IMR-90 (cell line): ENCODE data around the gene RER1. TPM values are rescaled to one million over a fixed set of nuclear protein-coding genes. Genes with fewer than 3 reads are reported as not detected.

Source experiments
- ATAC-seq: fragments of 200-7000 bp; cut with Tn5 transposase; 2 replicates; pipeline ENCODE4 v1.9.1; 2020; ENCODE audit warnings: low read depth, mild to moderate bottlenecking, moderate library complexity
- BruUV-seq: library from RNA; stranded (reverse); fragments of 400-500 nt; replicated peaks from 2 replicates; lab custom pipeline; 2021; lab: Mats Ljungman, UMichigan
- CTCF ChIA-PET: fragments of 300-600 bp; formaldehyde crosslinking; extraction: SDS; loops from one replicate; lab custom pipeline; 2021; ENCODE audit warnings: antibody characterized with exemption; lab: Yijun Ruan, JAX
- POLR2A ChIA-PET: fragments of 300-600 bp; sonication (Branson Sonifier 250); formaldehyde crosslinking; loops from one replicate; lab custom pipeline; 2022; ENCODE audit warnings: antibody characterized with exemption; ENCODE audit not compliant: unreplicated experiment; lab: Charles Lee
- DNase-seq: peaks from one replicate; pipeline ENCODE4 v3.0.0; 2013
- H2AFZ ChIP-seq: replicated peaks from 2 replicates; pipeline ENCODE3; 2013; ENCODE audit warnings: low read length, mild to moderate bottlenecking; ENCODE audit not compliant: poor library complexity
- H2AK5ac ChIP-seq: 2 replicates; pipeline ENCODE4 v1.6.1; 2013; ENCODE audit warnings: low read depth, low read length, inconsistent platforms
- H2AK9ac ChIP-seq: replicated peaks from 2 replicates; pipeline ENCODE3; 2013; ENCODE audit warnings: mild to moderate bottlenecking, low read depth, low read length, moderate library complexity; ENCODE audit not compliant: poor library complexity
- H2BK120ac ChIP-seq: 2 replicates; pipeline ENCODE4 v1.6.1; 2013; ENCODE audit warnings: low read depth, low read length, inconsistent platforms
- H2BK15ac ChIP-seq: 3 replicates; pipeline ENCODE4 v1.6.1; 2013; ENCODE audit warnings: low read depth, low read length, inconsistent platforms
- H2BK20ac ChIP-seq: 2 replicates; pipeline ENCODE4 v1.6.1; 2013; ENCODE audit warnings: low read depth, mild to moderate bottlenecking, inconsistent platforms, low read length, moderate library complexity
- H2BK5ac ChIP-seq: 2 replicates; pipeline ENCODE4 v1.6.1; 2013; ENCODE audit warnings: mild to moderate bottlenecking, low read depth, low read length, inconsistent platforms; ENCODE audit not compliant: poor library complexity, severe bottlenecking
- H3K14ac ChIP-seq: replicated peaks from 2 replicates; pipeline ENCODE4 v1.6.1; 2013; ENCODE audit warnings: low read depth, low read length, inconsistent platforms
- H3K18ac ChIP-seq: 2 replicates; pipeline ENCODE4 v1.6.1; 2013; ENCODE audit warnings: low read depth, low read length, control low read depth
- H3K23ac ChIP-seq: 2 replicates; pipeline ENCODE4 v1.6.1; 2013; ENCODE audit warnings: low read depth, low read length, inconsistent platforms
- H3K27ac ChIP-seq: 2 replicates; pipeline ENCODE4 v1.5.1; 2013; ENCODE audit warnings: mild to moderate bottlenecking, control low read depth, low read length; ENCODE audit not compliant: insufficient read depth
- H3K27me3 ChIP-seq: 2 replicates; pipeline ENCODE4 v1.6.1; 2013; ENCODE audit warnings: low read length; ENCODE audit not compliant: control insufficient read depth, insufficient read depth
- H3K36me3 ChIP-seq: 2 replicates; pipeline ENCODE4 v1.6.1; 2013; ENCODE audit warnings: low read length, mixed read lengths; ENCODE audit not compliant: control insufficient read depth, insufficient read depth
- H3K4ac ChIP-seq: 2 replicates; pipeline ENCODE4 v1.6.1; 2013; ENCODE audit warnings: low read depth, low read length, inconsistent platforms
- H3K4me1 ChIP-seq: 2 replicates; pipeline ENCODE4 v1.6.1; 2013; ENCODE audit warnings: low read length, mixed read lengths; ENCODE audit not compliant: control insufficient read depth, insufficient read depth
- H3K4me2 ChIP-seq: 2 replicates; pipeline ENCODE4 v1.6.1; 2013; ENCODE audit warnings: low read depth, mild to moderate bottlenecking, control low read depth, low read length, moderate library complexity
- H3K4me3 ChIP-seq: 2 replicates; pipeline ENCODE4 v1.5.1; 2013; ENCODE audit warnings: low read depth, mild to moderate bottlenecking, control low read depth, low read length, moderate library complexity; ENCODE audit not compliant: insufficient read depth
- H3K56ac ChIP-seq: 2 replicates; pipeline ENCODE4 v1.6.1; 2013; ENCODE audit warnings: low read length, inconsistent platforms; ENCODE audit not compliant: insufficient read depth; ENCODE audit errors: extremely low read depth
- H3K79me1 ChIP-seq, 2 experiments: 2 replicates each; pipeline ENCODE4 v1.6.1; 2013; ENCODE audit warnings: low read length in 2 of 2, inconsistent platforms in 1 of 2, low read depth in 1 of 2
- H3K9ac ChIP-seq: 2 replicates; pipeline ENCODE4 v1.6.1; 2013; ENCODE audit warnings: low read depth, low read length, control low read depth
- H3K9me1 ChIP-seq: 2 replicates; pipeline ENCODE4 v1.6.1; 2013; ENCODE audit warnings: low read length, inconsistent platforms; ENCODE audit not compliant: insufficient read depth
- H3K9me3 ChIP-seq: 2 replicates; pipeline ENCODE4 v1.6.1; 2013; ENCODE audit warnings: low read length; ENCODE audit not compliant: control insufficient read depth, insufficient read depth
- H4K20me1 ChIP-seq: 2 replicates; pipeline ENCODE4 v1.6.1; 2013; ENCODE audit warnings: low read length, inconsistent platforms; ENCODE audit not compliant: insufficient read depth
- H4K5ac ChIP-seq: 2 replicates; pipeline ENCODE4 v1.6.1; 2013; ENCODE audit warnings: mild to moderate bottlenecking, low read depth, low read length, control low read depth
- H4K8ac ChIP-seq, 2 experiments: 2 replicates each; pipeline ENCODE4 v1.6.1; 2013; ENCODE audit warnings: low read depth in 2 of 2, low read length in 2 of 2, control low read depth in 1 of 2, inconsistent platforms in 1 of 2
- H4K91ac ChIP-seq: 2 replicates; pipeline ENCODE4 v1.6.1; 2013; ENCODE audit warnings: low read depth, low read length, inconsistent platforms; ENCODE audit not compliant: insufficient read depth
- FOS ChIP-seq: fragments of 150-350 bp; IDR thresholded peaks from 2 replicates; pipeline ENCODE4 v1.6.1; 2016; ENCODE audit warnings: low read depth, low read length
- MAFK ChIP-seq: IDR thresholded peaks from 2 replicates; pipeline ENCODE4 v1.6.1; 2012; ENCODE audit warnings: low read depth, low read length, improper control_type of control experiment
- MAZ ChIP-seq: IDR thresholded peaks from 2 replicates; pipeline ENCODE4 v1.6.1; 2012; ENCODE audit warnings: low read depth, mild to moderate bottlenecking, low read length, improper control_type of control experiment, moderate library complexity, borderline replicate concordance
- MXI1 ChIP-seq: IDR thresholded peaks from 2 replicates; pipeline ENCODE4 v1.6.1; 2012; ENCODE audit warnings: low read depth, mild to moderate bottlenecking, low read length, moderate library complexity, borderline replicate concordance
- NFE2L2 ChIP-seq: fragments of 150-350 bp; IDR thresholded peaks from 2 replicates; pipeline ENCODE4 v1.6.1; 2016; ENCODE audit warnings: low read depth, mild to moderate bottlenecking, low read length
- WGBS, 2 experiments: methylation state at CpG; one replicate each; pipeline versions ENCODE4 v1.1.5 to v1.1.7; 2013; ENCODE audit warnings: missing lambda C conversion rate in 2 of 2; ENCODE audit not compliant: insufficient read length in 1 of 2; ENCODE audit errors: extremely low coverage in 2 of 2; 5-methylcytosine and 5-hydroxymethylcytosine counted together
- dilution Hi-C: fragments of 300-500 bp; cut with HindIII; formaldehyde crosslinking; loops from one replicate; pipeline ENCODE4 v1.14.3; 2018; ENCODE audit warnings: low sequenced_read_pairs; ENCODE audit not compliant: unreplicated experiment
- in situ Hi-C: fragments of 300-500 bp; cut with MboI; formaldehyde crosslinking; loops from 3 replicates; pipeline ENCODE4 v1.14.3; 2019; ENCODE audit warnings: low sequenced_read_pairs, inconsistent platforms, mixed read lengths
- intact Hi-C: fragments of 100-400 bp; cut with micrococcal nuclease; formaldehyde crosslinking; loops from 2 replicates; pipeline ENCODE4 v1.10.0; 2022
- polyA plus RNA-seq, 3 experiments: library from polyadenylated mRNA; depleted of rRNA; stranded (reverse); fragments of >200 nt; gene quantifications; 2 replicates each; pipeline ENCODE4 v1.2.3, GENCODE V29; 2012; ENCODE audit warnings: low replicate concordance in 1 of 3
- total RNA-seq: library from RNA; depleted of rRNA; stranded (reverse); fragments of >200 nt; gene quantifications from 2 replicates; pipeline ENCODE4 v1.2.3, GENCODE V29; 2012
- TF ChIP-seq, protein P1 (sequence below): conservative IDR thresholded peaks from 2 replicates; pipeline ENCODE4 v1.5.1; 2012; ENCODE audit warnings: mild to moderate bottlenecking, low read depth, low read length, improper control_type of control experiment

Gene RER1
- total and polyA plus RNA-seq, 2 of the 4 experiments (the other 2 are of a cell fraction): 47.1 to 240 TPM

DNA sequence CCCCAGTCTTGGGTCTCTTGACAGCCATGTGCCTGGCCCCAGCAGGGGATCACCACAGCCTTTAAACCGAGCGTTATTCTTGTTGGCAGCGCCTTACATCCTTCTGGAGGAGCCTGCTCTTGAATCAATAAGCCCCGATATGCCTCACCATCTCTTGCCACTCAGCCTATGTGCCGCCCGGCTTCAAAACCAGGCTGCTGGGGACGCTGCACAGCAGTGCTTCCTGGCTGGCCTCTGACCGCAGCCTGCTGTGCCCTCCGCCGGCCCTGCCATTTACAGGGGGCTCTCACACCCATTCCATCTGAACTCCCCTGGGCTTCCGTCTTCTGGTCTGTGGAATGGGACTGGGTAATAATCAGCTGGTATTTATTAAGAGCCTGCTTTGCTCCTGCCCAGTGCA is 23.7 kb downstream of the RER1 start:
- Histone ChIP-seq H2BK5ac (no peak overlapping the region), H3K9me1 (no peaks in the 10 kb centered on the region), H4K20me1 (no peaks in the 10 kb centered on the region), H2AFZ (no peak overlapping the region), H3K18ac (no peak overlapping the region), H4K5ac (no peak overlapping the region), H3K79me1 (peaks cover 11 to 28% of the 10 kb centered on the region in 2 experiments), H3K9ac (no peak overlapping the region), H4K8ac (no peak overlapping the region), H3K9me3 (no peaks in the 10 kb centered on the region), H2AK9ac (no peak overlapping the region), H2BK120ac (no peak overlapping the region), H3K4ac (no peak overlapping the region), H3K27me3 (peaks cover 5% of the 10 kb centered on the region; the same call in 1 of the 2 replicates), H3K14ac (no peak overlapping the region), H2BK15ac (no peak overlapping the region), H3K23ac (no peak overlapping the region), H3K27ac (no peak overlapping the region), H4K91ac (no peak overlapping the region), H3K4me3 (no peak overlapping the region), H3K36me3 (no peaks in the 10 kb centered on the region), H3K4me2 (no peak overlapping the region), H2AK5ac (no peak overlapping the region), H3K4me1 (peaks cover 12% of the 10 kb centered on the region), H2BK20ac (no peak overlapping the region), H3K56ac (no peak overlapping the region)
- ChIA-PET CTCF (no interaction called here), POLR2A (no interaction called here)
- intact Hi-C loops (loop anchor here (10.0 kb wide), 1 partner anchor 899 kb away; no protein-coding TSS in a partner anchor), in situ Hi-C loops (loop anchor here (25.0 kb wide), 1 partner anchor 897 kb away; no protein-coding TSS in a partner anchor), dilution Hi-C loops (no loop called here)
- DNase-seq (no peak), ATAC-seq (no peak)
- TF ChIP-seq NFE2L2 (no peak), MXI1 (no peak), MAZ (no peak), MAFK (no peak), FOS (no peak)
- TF ChIP-seq, protein P1, sequence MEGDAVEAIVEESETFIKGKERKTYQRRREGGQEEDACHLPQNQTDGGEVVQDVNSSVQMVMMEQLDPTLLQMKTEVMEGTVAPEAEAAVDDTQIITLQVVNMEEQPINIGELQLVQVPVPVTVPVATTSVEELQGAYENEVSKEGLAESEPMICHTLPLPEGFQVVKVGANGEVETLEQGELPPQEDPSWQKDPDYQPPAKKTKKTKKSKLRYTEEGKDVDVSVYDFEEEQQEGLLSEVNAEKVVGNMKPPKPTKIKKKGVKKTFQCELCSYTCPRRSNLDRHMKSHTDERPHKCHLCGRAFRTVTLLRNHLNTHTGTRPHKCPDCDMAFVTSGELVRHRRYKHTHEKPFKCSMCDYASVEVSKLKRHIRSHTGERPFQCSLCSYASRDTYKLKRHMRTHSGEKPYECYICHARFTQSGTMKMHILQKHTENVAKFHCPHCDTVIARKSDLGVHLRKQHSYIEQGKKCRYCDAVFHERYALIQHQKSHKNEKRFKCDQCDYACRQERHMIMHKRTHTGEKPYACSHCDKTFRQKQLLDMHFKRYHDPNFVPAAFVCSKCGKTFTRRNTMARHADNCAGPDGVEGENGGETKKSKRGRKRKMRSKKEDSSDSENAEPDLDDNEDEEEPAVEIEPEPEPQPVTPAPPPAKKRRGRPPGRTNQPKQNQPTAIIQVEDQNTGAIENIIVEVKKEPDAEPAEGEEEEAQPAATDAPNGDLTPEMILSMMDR: no peak
- BruUV-seq: no TSS peak
- WGBS, 2 experiments: 45% methylated on average over 4 of the region's 11 CpGs; no CpG with 5 or more reads in 1 of the 2 experiments
